HepG2 (cell line): ENCODE results near the gene TMEM253. TPM values are rescaled to one million over a fixed set of nuclear protein-coding genes. Genes with fewer than 3 reads are reported as not detected.

Experiments
- ERF ChIP-seq: IDR thresholded peaks from 2 replicates; pipeline ENCODE4 v1.6.1; 2018; ENCODE audit warnings: missing biosample characterization, missing genetic modification reagents
- HDAC1 ChIP-seq: sonication (generic); formaldehyde crosslinking; IDR thresholded peaks from 2 replicates; pipeline ENCODE4 v1.5.1; 2020; ENCODE audit warnings: mild to moderate bottlenecking, missing genetic modification reagents
- HES4 ChIP-seq: sonication (generic); formaldehyde crosslinking; IDR thresholded peaks from 2 replicates; pipeline ENCODE4 v1.9.0; 2021; ENCODE audit warnings: mild to moderate bottlenecking, missing genetic modification reagents, borderline replicate concordance
- MEIS2 ChIP-seq: sonication (generic); formaldehyde crosslinking; IDR thresholded peaks from 2 replicates; pipeline ENCODE4 v1.9.0; 2021; ENCODE audit warnings: mild to moderate bottlenecking, missing genetic modification reagents
- NR2C2 ChIP-seq: sonication (generic); formaldehyde crosslinking; IDR thresholded peaks from 2 replicates; pipeline ENCODE4 v1.4.0; 2020; ENCODE audit warnings: missing genetic modification reagents, mild to moderate bottlenecking, moderate library complexity, borderline replicate concordance
- PPARG ChIP-seq: conservative IDR thresholded peaks from 2 replicates; pipeline ENCODE4 v1.6.1; 2016; ENCODE audit warnings: missing biosample characterization, missing genetic modification reagents
- SOX13 ChIP-seq, 3 experiments: fragments of 450-650 bp in 1 of 3; sonication (generic) in 1 of 3; formaldehyde crosslinking in 1 of 3; IDR thresholded peaks in 2 of 3; conservative IDR thresholded peaks in 1 of 3; 2 replicates each; pipeline versions ENCODE4 v1.5.0 to v1.6.1; 2016 to 2020; ENCODE audit warnings: antibody characterized with exemption in 1 of 3, mild to moderate bottlenecking in 1 of 3, missing compliant biosample characterization in 1 of 3, missing genetic modification reagents in 1 of 3, moderate library complexity in 1 of 3
- ZNF256 ChIP-seq: sonication (generic); formaldehyde crosslinking; conservative IDR thresholded peaks from 2 replicates; pipeline ENCODE4 v1.4.0; 2020; ENCODE audit warnings: missing genetic modification reagents
- ZNF547 ChIP-seq: sonication (generic); formaldehyde crosslinking; IDR thresholded peaks from 2 replicates; pipeline ENCODE4 v1.5.1; 2020; ENCODE audit warnings: mild to moderate bottlenecking, missing genetic modification reagents
- ZSCAN31 ChIP-seq: sonication (generic); formaldehyde crosslinking; IDR thresholded peaks from 2 replicates; pipeline ENCODE4 v1.5.0; 2020; ENCODE audit warnings: low read depth, mild to moderate bottlenecking, missing genetic modification reagents
- polyA plus RNA-seq, 8 experiments: library from polyadenylated mRNA; depleted of rRNA in 3 of 8; stranded (reverse) in 7 of 8; unstranded in 1 of 8; fragments of >200 nt; fragmentation: Illumina TruSeq in 4 of 8; extraction: Trizol in 4 of 8; gene quantifications; 2 replicates each; pipeline versions ENCODE4 v1.2.1 to v1.2.3, GENCODE V29; 2011 to 2016; ENCODE audit warnings: low read depth in 4 of 8, missing spikeins in 1 of 8, mixed read lengths in 1 of 8; ENCODE audit not compliant: insufficient read depth in 1 of 8
- total RNA-seq, 5 experiments: library from RNA; depleted of rRNA; stranded (reverse); fragments of >200 nt; fragmentation: Illumina TruSeq; extraction: Trizol; gene quantifications; 2 replicates each; pipeline ENCODE4 v1.2.3, GENCODE V29; 2016; ENCODE audit warnings: low read depth in 1 of 5
- TF ChIP-seq, protein P1 (sequence below): sonication (generic); formaldehyde crosslinking; IDR thresholded peaks from 2 replicates; pipeline ENCODE4 v1.5.1; 2020; ENCODE audit warnings: mild to moderate bottlenecking, missing genetic modification reagents, borderline replicate concordance
- TF ChIP-seq, protein P2 (sequence below): sonication (generic); formaldehyde crosslinking; IDR thresholded peaks from 2 replicates; pipeline ENCODE4 v1.4.0; 2020; ENCODE audit warnings: missing genetic modification reagents
- TF ChIP-seq, protein P3 (sequence below): sonication (generic); formaldehyde crosslinking; IDR thresholded peaks from 2 replicates; pipeline ENCODE4 v1.9.0; 2021; ENCODE audit warnings: missing genetic modification reagents, mild to moderate bottlenecking, borderline replicate concordance
- TF ChIP-seq, protein P4 (sequence below): IDR thresholded peaks from 2 replicates; pipeline ENCODE4 v1.6.1; 2016; ENCODE audit warnings: low read depth, control low read depth
- TF ChIP-seq, protein P5 (sequence below): IDR thresholded peaks from 2 replicates; pipeline ENCODE4 v1.6.1; 2016

The TMEM253 gene
- total and polyA plus RNA-seq, 2 of the 13 experiments (the other 11 are each of a cell fraction or from before 2014, with no cell fraction given) = 0.29 to 0.45 TPM

DNA sequence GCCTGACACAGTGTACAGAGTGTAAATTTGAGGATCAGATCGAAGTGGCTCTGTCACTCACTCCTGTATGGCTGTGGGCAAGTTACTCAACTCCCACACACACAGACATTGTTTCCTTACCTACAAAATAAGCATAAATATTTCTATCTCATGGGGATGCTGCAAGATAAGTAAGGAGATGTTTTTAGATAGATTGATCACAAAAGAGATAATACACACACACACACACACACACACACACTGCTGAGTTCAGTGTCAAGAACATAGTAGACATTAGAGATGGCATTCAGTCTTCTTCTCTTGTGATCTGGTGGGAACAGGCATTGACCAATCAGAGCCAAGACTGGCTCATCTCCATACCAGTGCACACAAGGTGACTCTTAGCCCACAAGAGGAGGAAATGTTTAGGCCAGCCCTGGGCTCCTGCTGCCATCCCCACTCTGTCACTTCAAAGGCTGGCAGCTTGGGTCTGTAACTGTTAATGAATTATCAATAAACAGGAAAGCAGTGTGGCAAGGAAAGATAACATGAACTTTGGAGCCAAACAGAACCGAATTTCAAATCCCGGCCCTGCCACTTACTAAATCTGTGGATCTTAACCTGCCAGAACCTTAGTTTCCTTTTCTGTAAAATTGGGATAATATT, 46.6 kb upstream of the TMEM253 start (continued):
- TF ChIP-seq, protein P1, sequence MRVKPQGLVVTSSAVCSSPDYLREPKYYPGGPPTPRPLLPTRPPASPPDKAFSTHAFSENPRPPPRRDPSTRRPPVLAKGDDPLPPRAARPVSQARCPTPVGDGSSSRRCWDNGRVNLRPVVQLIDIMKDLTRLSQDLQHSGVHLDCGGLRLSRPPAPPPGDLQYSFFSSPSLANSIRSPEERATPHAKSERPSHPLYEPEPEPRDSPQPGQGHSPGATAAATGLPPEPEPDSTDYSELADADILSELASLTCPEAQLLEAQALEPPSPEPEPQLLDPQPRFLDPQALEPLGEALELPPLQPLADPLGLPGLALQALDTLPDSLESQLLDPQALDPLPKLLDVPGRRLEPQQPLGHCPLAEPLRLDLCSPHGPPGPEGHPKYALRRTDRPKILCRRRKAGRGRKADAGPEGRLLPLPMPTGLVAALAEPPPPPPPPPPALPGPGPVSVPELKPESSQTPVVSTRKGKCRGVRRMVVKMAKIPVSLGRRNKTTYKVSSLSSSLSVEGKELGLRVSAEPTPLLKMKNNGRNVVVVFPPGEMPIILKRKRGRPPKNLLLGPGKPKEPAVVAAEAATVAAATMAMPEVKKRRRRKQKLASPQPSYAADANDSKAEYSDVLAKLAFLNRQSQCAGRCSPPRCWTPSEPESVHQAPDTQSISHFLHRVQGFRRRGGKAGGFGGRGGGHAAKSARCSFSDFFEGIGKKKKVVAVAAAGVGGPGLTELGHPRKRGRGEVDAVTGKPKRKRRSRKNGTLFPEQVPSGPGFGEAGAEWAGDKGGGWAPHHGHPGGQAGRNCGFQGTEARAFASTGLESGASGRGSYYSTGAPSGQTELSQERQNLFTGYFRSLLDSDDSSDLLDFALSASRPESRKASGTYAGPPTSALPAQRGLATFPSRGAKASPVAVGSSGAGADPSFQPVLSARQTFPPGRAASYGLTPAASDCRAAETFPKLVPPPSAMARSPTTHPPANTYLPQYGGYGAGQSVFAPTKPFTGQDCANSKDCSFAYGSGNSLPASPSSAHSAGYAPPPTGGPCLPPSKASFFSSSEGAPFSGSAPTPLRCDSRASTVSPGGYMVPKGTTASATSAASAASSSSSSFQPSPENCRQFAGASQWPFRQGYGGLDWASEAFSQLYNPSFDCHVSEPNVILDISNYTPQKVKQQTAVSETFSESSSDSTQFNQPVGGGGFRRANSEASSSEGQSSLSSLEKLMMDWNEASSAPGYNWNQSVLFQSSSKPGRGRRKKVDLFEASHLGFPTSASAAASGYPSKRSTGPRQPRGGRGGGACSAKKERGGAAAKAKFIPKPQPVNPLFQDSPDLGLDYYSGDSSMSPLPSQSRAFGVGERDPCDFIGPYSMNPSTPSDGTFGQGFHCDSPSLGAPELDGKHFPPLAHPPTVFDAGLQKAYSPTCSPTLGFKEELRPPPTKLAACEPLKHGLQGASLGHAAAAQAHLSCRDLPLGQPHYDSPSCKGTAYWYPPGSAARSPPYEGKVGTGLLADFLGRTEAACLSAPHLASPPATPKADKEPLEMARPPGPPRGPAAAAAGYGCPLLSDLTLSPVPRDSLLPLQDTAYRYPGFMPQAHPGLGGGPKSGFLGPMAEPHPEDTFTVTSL = peak; percentile 98
- TF ChIP-seq ZSCAN31 (0 out of 2 replicates have a peak, but pooled peaks have one; percentile 16), MEIS2 (CRISPR knock-in tag) (peak; percentile 98), ZNF547 (CRISPR knock-in tag) (peak; percentile 23; the same call in 1 of the 2 replicates), ZNF256 (CRISPR knock-in tag) (no peak), NR2C2 (CRISPR knock-in tag) (peak; percentile 65), HES4 (CRISPR knock-in tag) (no peak), HDAC1 (CRISPR knock-in tag) (peak; percentile 92), ERF (CRISPR knock-in tag) (peak; percentile 88; the same call in 1 of the 2 replicates), PPARG (peak; percentile 99), SOX13 (IDR thresholded peaks at IDR 0.05) (peak; percentile 76), SOX13 (CRISPR knock-in tag; conservative IDR thresholded peaks at IDR 0.05 in 1 of 2, IDR thresholded peaks at IDR 0.05 in 1 of 2) (peak in 1 of 2 experiments; percentile 90; a peak in 2 of 4 replicates)
- TF ChIP-seq, protein P2, sequence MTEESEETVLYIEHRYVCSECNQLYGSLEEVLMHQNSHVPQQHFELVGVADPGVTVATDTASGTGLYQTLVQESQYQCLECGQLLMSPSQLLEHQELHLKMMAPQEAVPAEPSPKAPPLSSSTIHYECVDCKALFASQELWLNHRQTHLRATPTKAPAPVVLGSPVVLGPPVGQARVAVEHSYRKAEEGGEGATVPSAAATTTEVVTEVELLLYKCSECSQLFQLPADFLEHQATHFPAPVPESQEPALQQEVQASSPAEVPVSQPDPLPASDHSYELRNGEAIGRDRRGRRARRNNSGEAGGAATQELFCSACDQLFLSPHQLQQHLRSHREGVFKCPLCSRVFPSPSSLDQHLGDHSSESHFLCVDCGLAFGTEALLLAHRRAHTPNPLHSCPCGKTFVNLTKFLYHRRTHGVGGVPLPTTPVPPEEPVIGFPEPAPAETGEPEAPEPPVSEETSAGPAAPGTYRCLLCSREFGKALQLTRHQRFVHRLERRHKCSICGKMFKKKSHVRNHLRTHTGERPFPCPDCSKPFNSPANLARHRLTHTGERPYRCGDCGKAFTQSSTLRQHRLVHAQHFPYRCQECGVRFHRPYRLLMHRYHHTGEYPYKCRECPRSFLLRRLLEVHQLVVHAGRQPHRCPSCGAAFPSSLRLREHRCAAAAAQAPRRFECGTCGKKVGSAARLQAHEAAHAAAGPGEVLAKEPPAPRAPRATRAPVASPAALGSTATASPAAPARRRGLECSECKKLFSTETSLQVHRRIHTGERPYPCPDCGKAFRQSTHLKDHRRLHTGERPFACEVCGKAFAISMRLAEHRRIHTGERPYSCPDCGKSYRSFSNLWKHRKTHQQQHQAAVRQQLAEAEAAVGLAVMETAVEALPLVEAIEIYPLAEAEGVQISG (CRISPR knock-in tag) = peak; percentile 75
- TF ChIP-seq, protein P3, sequence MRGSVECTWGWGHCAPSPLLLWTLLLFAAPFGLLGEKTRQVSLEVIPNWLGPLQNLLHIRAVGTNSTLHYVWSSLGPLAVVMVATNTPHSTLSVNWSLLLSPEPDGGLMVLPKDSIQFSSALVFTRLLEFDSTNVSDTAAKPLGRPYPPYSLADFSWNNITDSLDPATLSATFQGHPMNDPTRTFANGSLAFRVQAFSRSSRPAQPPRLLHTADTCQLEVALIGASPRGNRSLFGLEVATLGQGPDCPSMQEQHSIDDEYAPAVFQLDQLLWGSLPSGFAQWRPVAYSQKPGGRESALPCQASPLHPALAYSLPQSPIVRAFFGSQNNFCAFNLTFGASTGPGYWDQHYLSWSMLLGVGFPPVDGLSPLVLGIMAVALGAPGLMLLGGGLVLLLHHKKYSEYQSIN = no peak
- TF ChIP-seq, protein P4, sequence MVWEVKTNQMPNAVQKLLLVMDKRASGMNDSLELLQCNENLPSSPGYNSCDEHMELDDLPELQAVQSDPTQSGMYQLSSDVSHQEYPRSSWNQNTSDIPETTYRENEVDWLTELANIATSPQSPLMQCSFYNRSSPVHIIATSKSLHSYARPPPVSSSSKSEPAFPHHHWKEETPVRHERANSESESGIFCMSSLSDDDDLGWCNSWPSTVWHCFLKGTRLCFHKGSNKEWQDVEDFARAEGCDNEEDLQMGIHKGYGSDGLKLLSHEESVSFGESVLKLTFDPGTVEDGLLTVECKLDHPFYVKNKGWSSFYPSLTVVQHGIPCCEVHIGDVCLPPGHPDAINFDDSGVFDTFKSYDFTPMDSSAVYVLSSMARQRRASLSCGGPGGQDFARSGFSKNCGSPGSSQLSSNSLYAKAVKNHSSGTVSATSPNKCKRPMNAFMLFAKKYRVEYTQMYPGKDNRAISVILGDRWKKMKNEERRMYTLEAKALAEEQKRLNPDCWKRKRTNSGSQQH (CRISPR knock-in tag) = no peak
- TF ChIP-seq, protein P5, sequence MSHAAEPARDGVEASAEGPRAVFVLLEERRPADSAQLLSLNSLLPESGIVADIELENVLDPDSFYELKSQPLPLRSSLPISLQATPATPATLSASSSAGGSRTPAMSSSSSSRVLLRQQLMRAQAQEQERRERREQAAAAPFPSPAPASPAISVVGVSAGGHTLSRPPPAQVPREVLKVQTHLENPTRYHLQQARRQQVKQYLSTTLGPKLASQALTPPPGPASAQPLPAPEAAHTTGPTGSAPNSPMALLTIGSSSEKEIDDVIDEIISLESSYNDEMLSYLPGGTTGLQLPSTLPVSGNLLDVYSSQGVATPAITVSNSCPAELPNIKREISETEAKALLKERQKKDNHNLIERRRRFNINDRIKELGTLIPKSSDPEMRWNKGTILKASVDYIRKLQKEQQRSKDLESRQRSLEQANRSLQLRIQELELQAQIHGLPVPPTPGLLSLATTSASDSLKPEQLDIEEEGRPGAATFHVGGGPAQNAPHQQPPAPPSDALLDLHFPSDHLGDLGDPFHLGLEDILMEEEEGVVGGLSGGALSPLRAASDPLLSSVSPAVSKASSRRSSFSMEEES (CRISPR knock-in tag) = peak; percentile 72
